Stimulated activated CD4-positive, alpha-beta T cell treated with anti-CD3 and anti-CD28 coated beads, Interleukin-1b, Interleukin-23, amount 100 ng/mL, for 24 hours (primary cell): ENCODE data around the gene GNE.
"Not testable (repeated sequence)": the region's sequence is repeated elsewhere in the genome, so short reads cannot be mapped to it uniquely, and the experiment has no call there.

Experiments
- DNase-seq, 4 experiments: peaks; one replicate each; pipeline ENCODE4 v3.0.0-alpha.2; 2020; ENCODE audit warnings: low read depth in 4 of 4, low spot score in 1 of 4

GNE gene, protein sequence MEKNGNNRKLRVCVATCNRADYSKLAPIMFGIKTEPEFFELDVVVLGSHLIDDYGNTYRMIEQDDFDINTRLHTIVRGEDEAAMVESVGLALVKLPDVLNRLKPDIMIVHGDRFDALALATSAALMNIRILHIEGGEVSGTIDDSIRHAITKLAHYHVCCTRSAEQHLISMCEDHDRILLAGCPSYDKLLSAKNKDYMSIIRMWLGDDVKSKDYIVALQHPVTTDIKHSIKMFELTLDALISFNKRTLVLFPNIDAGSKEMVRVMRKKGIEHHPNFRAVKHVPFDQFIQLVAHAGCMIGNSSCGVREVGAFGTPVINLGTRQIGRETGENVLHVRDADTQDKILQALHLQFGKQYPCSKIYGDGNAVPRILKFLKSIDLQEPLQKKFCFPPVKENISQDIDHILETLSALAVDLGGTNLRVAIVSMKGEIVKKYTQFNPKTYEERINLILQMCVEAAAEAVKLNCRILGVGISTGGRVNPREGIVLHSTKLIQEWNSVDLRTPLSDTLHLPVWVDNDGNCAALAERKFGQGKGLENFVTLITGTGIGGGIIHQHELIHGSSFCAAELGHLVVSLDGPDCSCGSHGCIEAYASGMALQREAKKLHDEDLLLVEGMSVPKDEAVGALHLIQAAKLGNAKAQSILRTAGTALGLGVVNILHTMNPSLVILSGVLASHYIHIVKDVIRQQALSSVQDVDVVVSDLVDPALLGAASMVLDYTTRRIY

DNA sequence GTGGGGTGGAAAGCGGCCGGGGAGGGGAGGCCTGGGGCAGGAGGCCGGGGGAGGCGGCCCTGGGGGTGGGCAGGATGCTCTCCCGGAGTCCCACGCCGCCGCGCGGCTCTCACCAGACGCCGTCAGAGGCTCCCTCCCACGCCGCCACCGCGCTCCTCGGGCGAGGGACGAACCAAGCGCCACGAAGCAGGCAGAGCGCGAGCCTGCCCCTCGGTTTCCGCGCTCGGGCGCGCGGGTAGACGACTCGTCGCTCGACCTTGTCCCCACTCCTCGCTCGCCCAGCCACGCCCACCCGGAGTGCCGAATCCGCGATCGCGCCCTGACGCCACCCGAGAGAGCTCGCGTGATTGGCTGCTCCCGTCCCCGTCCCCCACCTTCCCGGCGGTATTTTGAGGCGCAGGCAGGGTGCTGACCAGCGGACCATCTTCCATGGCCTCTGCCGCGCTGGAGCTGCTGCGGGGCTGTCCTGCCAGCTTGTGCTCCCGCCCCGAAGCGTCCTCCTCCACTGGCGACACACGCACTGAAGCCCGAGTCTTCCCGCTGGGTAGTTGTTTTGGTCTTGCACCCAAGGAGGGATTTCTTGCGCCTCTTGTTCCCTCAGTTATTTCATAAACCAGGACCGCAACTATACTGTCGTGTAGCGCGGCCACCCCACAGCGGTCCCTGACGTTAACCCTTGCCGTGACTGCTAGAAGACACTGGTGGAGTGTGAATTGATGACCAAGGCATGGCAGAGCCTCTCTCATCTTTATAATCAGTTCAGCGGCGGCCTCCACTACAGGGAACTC, at the start of gene GNE:
Gene GNE (minus strand): TSS at position 241 of the 788 bp plus-strand sequence. CDS start 9,093 bp downstream, outside the sequence.
- peak; percentile 93 to 98 (median 96) for DNase-seq

DNA sequence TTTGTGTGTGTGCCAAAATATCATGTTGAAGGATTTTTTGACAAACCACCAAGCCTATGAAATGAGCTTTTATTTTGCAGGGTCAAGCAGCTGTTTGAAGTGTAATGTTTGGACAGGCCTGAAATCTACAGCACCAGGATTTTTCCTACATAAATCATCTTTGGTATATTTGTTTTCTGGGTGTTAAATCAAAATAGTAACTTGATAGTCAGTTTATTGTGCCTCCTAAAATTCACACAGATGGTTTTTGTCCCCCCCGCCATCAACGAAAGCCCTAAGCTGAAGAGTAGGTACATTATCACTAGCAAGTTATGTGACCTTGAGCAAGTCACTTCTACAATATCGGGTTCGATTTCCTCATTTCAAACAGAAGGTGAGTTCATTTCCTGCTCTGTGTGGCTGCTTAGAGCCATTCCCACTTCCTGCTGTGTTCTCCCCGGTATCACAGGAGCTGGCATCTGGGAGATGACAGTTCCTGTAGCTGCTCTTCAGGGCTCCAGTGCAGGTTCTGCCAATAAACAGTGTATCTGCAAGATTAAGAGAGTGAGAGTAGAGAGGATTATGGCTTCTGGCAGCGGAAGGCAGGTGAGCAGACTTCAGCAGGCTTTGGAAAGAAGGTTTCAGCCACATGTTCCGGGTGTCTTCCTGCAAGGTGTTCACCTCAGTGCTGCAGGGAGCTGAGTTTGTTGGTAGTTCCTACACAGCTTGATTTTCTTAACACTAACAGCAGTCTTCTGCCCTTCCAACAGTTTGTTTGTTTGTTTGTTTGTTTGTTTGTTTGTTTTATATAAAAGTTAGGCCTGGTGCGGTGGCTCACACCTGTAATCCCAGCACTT, 48.4 kb upstream of the GNE start:
- DNase-seq, result no peak

DNA sequence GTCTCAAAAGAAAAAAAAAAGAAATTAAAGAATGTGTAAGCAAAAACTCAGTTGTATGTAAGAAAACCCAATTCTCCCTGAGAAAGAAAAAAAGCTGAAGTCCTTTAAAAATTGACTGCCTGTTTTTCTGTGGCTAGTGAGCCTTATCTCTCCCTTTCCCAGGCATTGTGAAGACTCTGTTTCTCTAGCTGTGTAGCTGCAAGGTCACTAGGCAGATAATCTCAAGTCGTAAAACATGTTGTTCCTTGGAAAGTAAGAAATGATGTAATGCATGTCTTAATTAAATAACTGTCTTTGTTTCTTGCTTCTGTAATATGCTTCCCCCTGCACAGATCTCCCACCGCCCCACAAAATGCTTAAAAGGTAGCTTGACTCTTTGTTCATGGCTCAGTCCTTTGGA, 46.1 kb upstream of the GNE start:
- DNase-seq, result not testable (repeated sequence)

DNA sequence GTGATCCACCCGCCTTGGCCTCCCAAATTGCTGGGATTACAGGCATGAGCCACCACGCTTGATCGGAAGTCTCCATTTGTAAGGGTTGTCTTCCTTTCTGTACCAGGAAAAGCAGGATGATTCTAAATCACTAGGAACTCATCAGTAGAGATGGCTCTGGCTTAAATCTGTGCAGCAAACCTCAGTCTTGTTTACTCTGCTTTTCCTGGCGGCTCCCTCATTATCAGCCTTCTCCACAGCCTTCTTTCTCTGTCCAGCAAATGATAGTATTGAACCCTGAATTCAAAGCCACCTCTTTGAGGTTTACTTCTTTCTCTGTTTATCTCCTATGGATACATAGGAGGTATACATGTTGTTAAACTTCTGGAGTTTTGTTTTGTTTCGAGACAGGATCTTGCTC, 43.0 kb upstream of the GNE start:
- DNase-seq, result no peak

DNA sequence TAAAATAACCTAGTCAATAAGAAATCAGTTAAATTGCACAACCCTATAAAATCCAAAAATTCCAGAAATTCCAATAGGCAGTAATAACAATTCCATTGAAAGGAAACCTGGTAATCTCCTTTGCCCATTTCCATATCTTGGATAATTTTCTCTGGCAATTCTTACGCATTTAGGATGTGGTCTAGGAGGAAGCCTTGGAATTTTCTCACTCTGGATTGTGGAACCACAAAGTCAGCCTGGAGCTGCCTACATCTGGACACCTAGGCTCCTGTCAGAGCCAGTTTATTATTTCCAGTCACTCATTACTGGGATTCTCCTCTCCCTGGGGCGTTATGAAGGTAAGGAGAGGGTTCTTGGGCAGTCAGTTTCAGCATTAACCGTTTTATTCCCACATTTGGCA, 40.3 kb upstream of the GNE start:
- DNase-seq, result no peak

DNA sequence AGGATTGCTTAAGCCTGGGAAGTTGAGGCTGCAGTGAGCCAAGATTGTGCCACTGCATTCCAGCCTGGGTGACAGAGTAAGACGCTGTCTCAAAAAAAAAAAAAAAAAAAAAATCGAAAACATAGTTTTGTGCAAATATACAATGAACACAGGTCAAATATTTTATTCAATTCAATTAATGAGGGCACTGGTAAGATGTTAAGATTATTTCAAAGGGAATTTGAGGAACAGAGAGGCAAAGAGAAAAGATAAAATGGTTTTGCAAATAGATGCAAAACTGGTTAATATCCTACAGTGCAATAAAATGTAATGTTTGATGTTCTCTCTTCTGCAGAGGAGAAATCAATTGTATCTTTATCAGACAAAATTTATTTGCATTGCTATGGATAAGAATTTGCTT, 39.5 kb upstream of the GNE start:
- no peak for DNase-seq

DNA sequence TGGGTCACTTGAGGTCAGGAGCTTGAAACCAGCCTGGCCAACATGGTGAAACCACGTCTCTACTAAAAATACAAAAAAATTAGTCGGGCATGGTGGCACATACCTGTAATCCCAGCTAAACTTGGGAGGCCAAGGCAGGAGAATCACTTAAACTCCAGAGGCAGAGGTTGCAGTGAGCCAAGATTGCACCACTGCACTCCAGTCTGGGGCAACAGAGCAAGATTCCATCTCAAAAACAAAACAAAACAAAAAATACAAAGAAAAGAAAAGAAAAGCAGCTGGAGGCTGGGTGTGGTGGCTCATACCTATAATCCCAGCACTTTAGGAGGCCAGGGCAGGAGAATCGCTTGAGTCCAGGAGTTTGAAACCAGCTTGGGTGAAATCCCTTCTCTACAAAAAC, 36.7 kb upstream of the GNE start:
- DNase-seq, result not testable (repeated sequence)

DNA sequence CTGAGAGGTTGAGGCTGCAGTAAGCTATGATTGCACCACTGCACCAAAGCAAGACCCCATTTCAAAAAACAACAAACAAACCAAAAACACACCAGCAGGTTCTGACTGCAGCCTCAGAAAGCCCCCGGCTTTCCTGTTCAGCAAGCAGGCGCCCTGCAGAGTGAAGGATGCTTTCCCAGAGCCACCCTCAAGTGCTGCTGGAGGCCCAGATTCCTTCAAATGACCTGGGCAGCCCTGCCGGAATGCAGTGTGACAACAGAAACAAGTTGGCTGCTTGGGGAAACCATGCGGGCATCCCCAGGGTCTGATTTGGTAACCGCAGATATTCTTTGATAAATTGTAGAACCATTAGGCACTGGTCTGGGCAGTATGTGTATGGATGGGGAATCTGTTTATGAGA, 35.7 kb upstream of the GNE start:
- DNase-seq, result no peak

DNA sequence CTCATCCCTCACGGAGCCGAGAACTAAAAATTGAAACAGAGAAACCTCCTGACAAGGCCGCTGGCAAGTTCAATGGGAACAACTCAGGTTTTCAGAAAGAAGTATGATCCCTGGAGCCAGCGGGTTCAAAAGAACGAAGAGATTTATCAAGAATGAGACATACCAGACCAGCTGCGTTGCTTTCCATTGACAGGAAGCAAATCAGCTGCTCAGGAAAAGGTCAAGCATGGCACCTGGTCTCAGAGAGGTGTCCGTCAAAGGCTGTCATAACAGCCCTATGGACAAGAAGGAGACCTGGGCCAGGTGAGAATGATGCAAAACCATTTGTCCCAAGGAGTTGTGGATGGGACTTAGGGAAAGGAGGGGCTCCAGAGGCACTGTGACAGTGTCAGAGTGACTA, 34.9 kb upstream of the GNE start:
- no peak for DNase-seq

DNA sequence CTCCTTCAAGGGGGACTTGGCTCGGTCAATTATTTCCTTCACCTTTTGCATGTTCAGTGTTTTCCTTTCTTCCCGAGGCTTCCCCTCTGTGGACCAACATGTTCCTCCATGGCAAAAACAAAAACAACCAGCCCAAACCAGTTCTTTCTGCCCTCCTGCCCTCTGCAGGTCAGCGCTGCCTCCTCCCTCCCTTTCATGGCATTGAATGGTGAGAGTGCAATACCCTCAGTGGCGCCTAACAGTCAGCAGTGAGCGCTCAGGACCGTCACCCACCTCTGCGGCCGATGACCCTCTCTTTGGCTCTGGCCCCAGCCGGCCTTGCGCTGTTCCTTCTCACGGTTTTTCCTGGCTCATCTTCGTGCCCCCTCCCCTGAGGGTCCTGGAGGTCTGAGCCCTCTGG, 34.4 kb upstream of the GNE start:
- DNase-seq, result no peak

DNA sequence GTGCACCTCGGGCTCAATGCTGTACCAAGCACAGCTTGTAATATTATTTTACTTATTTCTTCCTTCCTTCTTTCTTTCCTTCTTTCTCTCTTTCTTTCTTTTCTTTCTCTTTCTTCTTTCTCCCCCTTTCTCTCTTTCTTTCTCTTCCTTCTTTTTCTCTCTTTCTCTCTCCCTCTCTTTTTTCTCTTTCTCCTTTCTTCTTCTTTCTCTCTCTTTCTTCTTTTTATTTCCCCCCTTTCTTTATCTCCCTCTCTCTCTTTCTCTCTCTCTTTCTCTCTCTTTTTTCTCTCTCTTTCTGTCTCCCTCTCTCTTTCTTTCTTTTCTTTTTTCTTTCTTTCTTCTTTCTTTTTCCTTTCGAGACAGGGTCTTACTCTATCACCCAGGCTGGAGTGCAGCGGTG, 32.7 kb upstream of the GNE start:
- no peak for DNase-seq

DNA sequence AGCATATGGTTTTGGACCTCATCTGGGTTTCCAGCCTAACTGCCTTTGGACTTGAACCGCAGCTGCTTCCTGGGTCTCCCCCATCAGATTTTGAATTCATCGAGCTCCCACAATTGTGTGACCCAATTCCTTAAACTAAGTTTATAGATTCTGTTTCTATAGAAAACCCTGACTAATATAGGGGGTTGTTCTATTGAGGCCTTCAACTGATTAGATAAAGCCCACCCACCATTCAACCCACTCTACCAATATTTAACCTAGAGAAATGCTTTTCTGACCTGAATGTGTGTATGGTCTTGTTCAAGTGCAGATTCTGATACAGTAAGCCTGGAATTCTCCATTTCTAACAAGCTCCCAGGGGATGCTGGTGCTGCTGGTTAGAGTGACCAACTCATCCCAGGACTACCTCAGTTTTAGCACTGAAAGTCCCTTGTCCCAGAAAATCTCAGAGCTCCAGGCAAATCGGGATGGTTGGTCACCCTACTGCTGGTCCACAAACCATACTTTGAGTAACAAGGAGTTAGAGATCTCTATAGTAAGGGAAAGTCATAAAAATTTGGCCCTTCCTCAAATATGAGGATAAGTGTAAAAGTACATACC, 31.7 kb upstream of the GNE start:
- DNase-seq, result no peak

DNA sequence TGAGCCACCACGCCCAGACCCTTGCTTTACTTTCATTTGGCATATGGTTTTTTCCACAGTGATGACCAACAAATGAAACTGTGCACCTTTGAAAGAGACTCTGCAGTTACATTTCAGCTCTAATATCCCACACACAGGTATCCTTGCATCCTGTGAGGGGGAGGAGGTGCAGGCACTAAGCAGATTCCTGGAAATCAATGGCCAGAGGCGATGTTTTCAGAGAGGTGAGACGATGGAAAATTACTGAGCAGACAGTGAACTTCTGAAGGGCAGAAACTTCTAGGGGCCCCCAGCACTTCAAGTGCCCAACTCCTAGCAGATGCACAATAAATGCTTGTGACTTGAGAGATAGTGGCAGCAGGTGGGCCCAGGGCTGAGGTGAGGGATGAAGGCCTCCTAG, 29.8 kb upstream of the GNE start:
- DNase-seq, result no peak

DNA sequence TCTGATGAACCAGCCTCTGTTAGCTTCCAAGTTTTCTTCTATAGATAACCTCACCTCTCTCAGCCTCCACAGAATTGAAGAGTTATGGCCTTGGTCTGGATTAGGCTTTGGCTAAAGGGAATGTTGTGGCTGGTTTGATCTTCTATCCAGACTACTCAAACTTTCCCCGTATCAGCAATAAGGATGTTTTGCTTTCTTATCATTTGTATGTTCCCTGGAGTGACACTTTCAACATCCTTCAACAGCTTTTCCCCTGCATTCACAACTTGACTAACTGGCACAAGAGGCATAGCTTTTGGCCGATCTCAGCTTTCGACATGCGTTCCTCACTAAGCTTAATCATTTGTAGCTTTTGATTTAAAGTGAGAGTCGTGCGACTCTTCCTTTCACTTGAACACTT, 28.1 kb upstream of the GNE start:
- no peak for DNase-seq

DNA sequence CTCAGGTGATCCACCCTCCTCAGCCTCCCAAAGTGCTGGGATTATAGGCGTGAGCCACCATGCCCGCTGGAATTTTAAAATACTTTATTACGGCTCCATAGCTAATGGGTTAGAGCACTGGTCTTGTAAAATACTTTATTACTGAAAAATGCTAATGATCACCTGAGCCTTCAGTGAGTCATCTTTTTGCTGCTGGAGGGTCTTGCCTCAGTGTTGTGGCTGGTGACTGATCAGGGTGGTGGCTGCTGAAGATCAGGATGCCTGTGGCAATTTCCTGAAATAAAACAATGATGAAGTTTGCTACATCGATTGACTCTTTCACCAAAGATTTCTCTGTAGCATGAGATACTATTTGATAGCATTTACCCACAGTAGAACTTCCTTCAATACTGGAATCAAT, 26.0 kb upstream of the GNE start:
- DNase-seq, result no peak

DNA sequence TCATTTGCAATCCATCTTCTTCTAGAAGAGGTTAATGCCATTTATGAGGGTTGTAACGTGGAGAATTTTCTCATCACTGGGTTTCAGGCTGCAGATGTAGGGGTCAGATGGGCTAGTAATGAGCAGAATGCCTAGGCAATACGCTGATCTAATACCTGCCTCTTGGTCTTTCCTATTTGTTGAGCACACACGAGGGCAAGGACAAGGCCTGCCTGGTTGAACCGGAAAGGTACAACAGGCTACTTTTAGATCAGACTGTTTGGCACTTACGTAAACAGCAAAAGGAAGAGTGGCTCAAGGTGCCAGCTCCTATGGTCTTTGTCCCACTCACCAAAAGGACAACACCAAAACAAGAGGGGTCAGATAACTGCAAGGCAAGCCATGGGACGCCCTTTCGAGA, 24.0 kb upstream of the GNE start:
- no peak for DNase-seq

DNA sequence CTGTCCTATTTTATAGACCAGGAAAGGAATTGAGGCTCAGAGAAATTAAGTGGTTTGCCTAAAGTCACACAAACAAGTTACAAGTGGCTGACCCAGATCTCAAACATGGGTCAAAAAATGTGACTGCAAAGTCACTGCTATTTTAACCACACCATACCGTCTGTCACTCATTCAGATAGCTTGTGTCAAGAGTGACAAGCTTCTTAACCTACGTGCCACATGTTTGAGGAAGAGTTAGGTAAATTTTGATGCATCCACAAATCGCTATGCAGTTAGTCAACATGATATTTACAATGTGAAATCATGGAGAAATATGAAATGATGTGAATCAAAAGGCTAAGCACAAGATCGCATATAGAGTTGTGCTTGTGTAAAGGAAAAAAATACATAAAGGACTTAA, 22.7 kb upstream of the GNE start:
- DNase-seq, result no peak

DNA sequence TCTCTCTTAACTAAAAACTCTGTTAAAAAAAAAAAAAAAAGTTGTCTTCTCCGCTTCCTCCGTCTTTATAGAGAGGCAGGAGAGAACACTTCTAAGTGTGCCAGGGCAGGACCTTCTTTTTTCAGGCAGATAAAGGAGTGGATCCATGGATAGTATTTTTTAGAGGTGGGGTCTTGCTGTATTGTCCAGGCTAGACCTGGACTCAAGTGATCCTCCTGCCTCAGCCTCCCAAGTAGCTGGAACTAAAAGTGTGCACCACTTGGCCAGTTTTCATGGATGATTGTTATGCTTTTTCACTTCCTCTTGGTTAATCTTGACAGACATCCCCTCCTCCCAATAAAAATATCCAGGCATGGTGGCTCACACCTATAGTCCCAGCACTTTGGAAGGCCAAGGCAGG, 20.0 kb upstream of the GNE start:
- DNase-seq, result no peak

DNA sequence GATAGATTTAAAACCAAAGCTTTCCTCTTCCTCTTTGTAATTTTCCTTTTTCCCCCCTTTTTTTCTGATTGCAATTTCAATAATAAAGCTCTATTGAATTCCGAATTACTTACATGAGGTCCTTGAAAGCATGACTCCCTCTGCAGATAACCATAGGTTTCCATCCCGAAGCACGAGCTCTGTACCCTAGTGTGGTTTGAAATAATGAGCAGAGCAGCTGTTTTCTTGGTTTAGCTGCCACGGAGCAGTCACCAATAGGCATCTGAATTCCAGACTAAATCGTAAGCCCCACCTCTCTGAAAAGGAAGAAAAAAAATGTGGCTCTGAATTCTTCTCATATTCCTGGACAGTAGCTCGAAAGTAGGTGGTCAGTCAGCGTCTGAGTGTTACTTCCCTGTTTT, 18.5 kb upstream of the GNE start:
- no peak for DNase-seq

DNA sequence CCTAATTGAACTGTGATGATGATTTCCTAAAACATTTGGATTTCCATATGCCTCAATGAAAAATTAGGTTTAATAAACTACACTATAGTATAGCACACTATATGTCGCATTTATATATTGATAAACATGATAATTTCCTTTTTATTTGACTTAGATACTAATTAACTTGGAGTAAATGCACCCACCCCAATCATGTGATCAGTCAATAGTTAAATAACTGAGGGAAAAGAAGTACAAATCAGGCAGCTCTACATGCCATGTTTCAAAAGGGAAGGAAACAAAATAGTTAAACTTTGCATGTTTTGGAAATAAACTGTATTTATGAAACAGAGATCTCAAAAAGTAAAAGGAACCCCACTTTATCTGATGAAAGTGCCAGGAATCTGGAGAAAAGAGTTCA, 18.0 kb upstream of the GNE start:
- no peak for DNase-seq

DNA sequence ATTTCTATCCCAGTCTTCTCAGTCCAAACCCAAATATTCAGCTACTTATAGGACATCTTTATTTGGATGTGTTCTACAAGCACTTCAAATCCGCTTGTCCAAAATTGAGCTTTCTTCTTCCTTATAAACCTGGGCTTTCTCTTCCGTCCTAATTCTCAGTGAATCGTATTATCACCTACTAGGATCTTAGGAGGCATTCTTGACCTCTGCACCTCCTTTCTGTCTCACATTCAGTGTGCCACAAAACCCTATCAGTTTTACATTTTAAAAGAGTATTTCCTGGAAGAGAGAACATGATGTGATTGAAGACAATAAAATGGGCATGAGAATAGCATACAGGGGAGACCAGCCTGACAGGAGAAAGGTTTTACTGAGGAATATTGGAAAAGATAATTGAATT, 16.8 kb upstream of the GNE start:
- no peak for DNase-seq
